ENCODE measurements around the gene OR56A1. TPM values are rescaled to one million over a fixed set of nuclear protein-coding genes. Genes with fewer than 3 reads are reported as not detected.

Gene OR56A1
- total RNA-seq, 1 experiment from 2014 or later, result 0.35 TPM

DNA sequence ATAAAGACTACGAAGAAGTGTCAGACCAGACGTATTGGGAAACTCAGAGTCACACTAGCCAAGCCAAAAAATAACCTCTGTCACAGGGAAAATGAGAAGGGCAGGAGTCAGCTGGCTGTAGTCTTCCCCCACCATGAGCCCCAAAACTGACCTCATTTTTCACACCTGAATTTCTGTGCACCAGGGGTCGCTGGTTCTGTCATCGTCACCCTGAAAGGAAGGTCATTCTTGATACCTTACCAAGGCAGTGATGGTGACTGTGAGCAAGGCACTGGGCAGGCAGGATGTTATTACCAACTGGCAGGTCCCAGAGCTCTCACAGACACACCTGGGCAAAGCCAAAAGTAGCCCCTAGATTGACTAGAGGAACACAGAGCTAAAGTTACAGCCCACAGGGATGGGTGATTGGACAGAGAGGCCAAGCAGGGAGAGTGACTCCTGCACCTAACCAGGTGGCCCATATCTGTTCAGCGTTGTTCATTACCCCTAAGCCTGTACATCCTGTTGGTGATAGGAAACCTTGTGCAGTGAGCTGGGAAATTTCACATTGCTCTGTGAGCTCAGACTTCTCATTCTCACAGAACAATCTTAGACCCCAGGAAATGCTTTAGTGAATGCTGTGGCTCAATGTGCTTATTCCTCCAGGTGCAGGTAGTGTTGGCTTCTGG lies 32.3 kb upstream of the OR56A1 start:
- TF ChIP-seq, protein P1, sequence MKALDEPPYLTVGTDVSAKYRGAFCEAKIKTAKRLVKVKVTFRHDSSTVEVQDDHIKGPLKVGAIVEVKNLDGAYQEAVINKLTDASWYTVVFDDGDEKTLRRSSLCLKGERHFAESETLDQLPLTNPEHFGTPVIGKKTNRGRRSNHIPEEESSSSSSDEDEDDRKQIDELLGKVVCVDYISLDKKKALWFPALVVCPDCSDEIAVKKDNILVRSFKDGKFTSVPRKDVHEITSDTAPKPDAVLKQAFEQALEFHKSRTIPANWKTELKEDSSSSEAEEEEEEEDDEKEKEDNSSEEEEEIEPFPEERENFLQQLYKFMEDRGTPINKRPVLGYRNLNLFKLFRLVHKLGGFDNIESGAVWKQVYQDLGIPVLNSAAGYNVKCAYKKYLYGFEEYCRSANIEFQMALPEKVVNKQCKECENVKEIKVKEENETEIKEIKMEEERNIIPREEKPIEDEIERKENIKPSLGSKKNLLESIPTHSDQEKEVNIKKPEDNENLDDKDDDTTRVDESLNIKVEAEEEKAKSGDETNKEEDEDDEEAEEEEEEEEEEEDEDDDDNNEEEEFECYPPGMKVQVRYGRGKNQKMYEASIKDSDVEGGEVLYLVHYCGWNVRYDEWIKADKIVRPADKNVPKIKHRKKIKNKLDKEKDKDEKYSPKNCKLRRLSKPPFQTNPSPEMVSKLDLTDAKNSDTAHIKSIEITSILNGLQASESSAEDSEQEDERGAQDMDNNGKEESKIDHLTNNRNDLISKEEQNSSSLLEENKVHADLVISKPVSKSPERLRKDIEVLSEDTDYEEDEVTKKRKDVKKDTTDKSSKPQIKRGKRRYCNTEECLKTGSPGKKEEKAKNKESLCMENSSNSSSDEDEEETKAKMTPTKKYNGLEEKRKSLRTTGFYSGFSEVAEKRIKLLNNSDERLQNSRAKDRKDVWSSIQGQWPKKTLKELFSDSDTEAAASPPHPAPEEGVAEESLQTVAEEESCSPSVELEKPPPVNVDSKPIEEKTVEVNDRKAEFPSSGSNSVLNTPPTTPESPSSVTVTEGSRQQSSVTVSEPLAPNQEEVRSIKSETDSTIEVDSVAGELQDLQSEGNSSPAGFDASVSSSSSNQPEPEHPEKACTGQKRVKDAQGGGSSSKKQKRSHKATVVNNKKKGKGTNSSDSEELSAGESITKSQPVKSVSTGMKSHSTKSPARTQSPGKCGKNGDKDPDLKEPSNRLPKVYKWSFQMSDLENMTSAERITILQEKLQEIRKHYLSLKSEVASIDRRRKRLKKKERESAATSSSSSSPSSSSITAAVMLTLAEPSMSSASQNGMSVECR (CRISPR knock-in tag; IDR thresholded peaks at IDR 0.05; ENCODE audit: borderline replicate concordance), result no peak
- TF ChIP-seq, protein P2, sequence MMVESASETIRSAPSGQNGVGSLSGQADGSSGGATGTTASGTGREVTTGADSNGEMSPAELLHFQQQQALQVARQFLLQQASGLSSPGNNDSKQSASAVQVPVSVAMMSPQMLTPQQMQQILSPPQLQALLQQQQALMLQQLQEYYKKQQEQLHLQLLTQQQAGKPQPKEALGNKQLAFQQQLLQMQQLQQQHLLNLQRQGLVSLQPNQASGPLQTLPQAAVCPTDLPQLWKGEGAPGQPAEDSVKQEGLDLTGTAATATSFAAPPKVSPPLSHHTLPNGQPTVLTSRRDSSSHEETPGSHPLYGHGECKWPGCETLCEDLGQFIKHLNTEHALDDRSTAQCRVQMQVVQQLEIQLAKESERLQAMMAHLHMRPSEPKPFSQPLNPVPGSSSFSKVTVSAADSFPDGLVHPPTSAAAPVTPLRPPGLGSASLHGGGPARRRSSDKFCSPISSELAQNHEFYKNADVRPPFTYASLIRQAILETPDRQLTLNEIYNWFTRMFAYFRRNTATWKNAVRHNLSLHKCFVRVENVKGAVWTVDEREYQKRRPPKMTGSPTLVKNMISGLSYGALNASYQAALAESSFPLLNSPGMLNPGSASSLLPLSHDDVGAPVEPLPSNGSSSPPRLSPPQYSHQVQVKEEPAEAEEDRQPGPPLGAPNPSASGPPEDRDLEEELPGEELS (CRISPR knock-in tag; IDR thresholded peaks at IDR 0.05), result no peak
- no peak for TF ChIP-seq NFE2L1 (CRISPR knock-in tag; IDR thresholded peaks at IDR 0.05)
- TF ChIP-seq FOXK1 (CRISPR knock-in tag; IDR thresholded peaks at IDR 0.05), result no peak
- TF ChIP-seq ZNF532 (CRISPR knock-in tag; IDR thresholded peaks at IDR 0.05; ENCODE audit: borderline replicate concordance), result no peak
- TF ChIP-seq TEAD1 (CRISPR knock-in tag; IDR thresholded peaks at IDR 0.05), result no peak
- no peak for TF ChIP-seq EMX1 (CRISPR knock-in tag; IDR thresholded peaks at IDR 0.05)
- CTCF ChIA-PET, result interaction anchor here (0.8 to 1.7 kb wide), 2 partner anchors 10 to 322 kb away, joined by 3 to 4 read pairs; no protein-coding TSS in a partner anchor

GRCh38 chr11:6061475-6061874 lies 30.9 kb upstream of the OR56A1 start:
- no peaks in the 10 kb centered on the region for H3K36me3 Mint-ChIP-seq
- ATAC-seq, result no peak
- H3K9me3 Mint-ChIP-seq, result peaks cover 14% of the 10 kb centered on the region
- H3K27ac Mint-ChIP-seq, result no peak overlapping the region
- DNase-seq (ENCODE audit: low spot score), result no peak
- no peak overlapping the region for H3K4me3 Mint-ChIP-seq
- POLR2A ChIA-PET, result no interaction called here
- no peaks in the 10 kb centered on the region for H3K4me1 Mint-ChIP-seq
- peaks cover 5% of the 10 kb centered on the region; the same call in 1 of the 2 replicates for H3K27me3 Mint-ChIP-seq (ENCODE audit: low read depth)
- CTCF ChIA-PET, result interaction anchor here (1.4 to 2.2 kb wide), 3 partner anchors 9 to 302 kb away, joined by 3 to 7 read pairs (median 4); no protein-coding TSS in a partner anchor
- no peak for TF ChIP-seq ZNF416 (CRISPR knock-in tag; IDR thresholded peaks at IDR 0.05)
- TF ChIP-seq, protein P3, sequence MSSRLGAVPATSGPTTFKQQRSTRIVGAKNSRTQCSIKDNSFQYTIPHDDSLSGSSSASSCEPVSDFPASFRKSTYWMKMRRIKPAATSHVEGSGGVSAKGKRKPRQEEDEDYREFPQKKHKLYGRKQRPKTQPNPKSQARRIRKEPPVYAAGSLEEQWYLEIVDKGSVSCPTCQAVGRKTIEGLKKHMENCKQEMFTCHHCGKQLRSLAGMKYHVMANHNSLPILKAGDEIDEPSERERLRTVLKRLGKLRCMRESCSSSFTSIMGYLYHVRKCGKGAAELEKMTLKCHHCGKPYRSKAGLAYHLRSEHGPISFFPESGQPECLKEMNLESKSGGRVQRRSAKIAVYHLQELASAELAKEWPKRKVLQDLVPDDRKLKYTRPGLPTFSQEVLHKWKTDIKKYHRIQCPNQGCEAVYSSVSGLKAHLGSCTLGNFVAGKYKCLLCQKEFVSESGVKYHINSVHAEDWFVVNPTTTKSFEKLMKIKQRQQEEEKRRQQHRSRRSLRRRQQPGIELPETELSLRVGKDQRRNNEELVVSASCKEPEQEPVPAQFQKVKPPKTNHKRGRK (CRISPR knock-in tag; IDR thresholded peaks at IDR 0.05; ENCODE audit: borderline replicate concordance), result no peak
- no peak for TF ChIP-seq OVOL2 (CRISPR knock-in tag; IDR thresholded peaks at IDR 0.05; ENCODE audit: borderline replicate concordance)
- TF ChIP-seq, protein P4, sequence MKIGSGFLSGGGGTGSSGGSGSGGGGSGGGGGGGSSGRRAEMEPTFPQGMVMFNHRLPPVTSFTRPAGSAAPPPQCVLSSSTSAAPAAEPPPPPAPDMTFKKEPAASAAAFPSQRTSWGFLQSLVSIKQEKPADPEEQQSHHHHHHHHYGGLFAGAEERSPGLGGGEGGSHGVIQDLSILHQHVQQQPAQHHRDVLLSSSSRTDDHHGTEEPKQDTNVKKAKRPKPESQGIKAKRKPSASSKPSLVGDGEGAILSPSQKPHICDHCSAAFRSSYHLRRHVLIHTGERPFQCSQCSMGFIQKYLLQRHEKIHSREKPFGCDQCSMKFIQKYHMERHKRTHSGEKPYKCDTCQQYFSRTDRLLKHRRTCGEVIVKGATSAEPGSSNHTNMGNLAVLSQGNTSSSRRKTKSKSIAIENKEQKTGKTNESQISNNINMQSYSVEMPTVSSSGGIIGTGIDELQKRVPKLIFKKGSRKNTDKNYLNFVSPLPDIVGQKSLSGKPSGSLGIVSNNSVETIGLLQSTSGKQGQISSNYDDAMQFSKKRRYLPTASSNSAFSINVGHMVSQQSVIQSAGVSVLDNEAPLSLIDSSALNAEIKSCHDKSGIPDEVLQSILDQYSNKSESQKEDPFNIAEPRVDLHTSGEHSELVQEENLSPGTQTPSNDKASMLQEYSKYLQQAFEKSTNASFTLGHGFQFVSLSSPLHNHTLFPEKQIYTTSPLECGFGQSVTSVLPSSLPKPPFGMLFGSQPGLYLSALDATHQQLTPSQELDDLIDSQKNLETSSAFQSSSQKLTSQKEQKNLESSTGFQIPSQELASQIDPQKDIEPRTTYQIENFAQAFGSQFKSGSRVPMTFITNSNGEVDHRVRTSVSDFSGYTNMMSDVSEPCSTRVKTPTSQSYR (CRISPR knock-in tag; IDR thresholded peaks at IDR 0.05), result no peak
- TF ChIP-seq, protein P5, sequence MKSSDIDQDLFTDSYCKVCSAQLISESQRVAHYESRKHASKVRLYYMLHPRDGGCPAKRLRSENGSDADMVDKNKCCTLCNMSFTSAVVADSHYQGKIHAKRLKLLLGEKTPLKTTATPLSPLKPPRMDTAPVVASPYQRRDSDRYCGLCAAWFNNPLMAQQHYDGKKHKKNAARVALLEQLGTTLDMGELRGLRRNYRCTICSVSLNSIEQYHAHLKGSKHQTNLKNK (CRISPR knock-in tag; IDR thresholded peaks at IDR 0.05), result no peak
- TF ChIP-seq ATF2 (CRISPR knock-in tag; IDR thresholded peaks at IDR 0.05; ENCODE audit: borderline replicate concordance, low read depth), result no peak
- no peak for TF ChIP-seq NFE2L1 (CRISPR knock-in tag; IDR thresholded peaks at IDR 0.05)
- no peak for TF ChIP-seq GABPB1 (CRISPR knock-in tag; IDR thresholded peaks at IDR 0.05)
- TF ChIP-seq NR3C1 (CRISPR knock-in tag; conservative IDR thresholded peaks at IDR 0.05; ENCODE audit: low read depth), result no peak
- TF ChIP-seq FOXJ3 (CRISPR knock-in tag; IDR thresholded peaks at IDR 0.05; ENCODE audit: borderline replicate concordance), result no peak

More for the DNA sequence above, 32.3 kb upstream of the OR56A1 start:
- Mint-ChIP-seq H3K9me3 (peaks cover 13% of the 10 kb centered on the region), H3K27me3 (ENCODE audit: low read depth) (peaks cover 9% of the 10 kb centered on the region), H3K36me3 (peaks cover 5% of the 10 kb centered on the region; the same call in 1 of the 2 replicates), H3K27ac (no peak overlapping the region), H3K4me1 (no peaks in the 10 kb centered on the region), H3K4me3 (no peak overlapping the region)
- DNase-seq (ENCODE audit: low spot score) (no peak), ATAC-seq (no peak)
- POLR2A ChIA-PET, result no interaction called here

Data from WTC11 (cell line).